Epithelial cell of esophagus (primary cell): ENCODE data around the gene AFDN.

Experiments used
- DNase-seq: peaks from one replicate; pipeline ENCODE4 v3.0.0; 2010; ENCODE audit warnings: low read depth
- H3K4me3 ChIP-seq: 2 replicates; pipeline ENCODE4 v1.5.1; 2011; ENCODE audit warnings: mild to moderate bottlenecking, low read length, control low read depth
- CTCF ChIP-seq: IDR thresholded peaks from 2 replicates; pipeline ENCODE4 v1.5.1; 2011; ENCODE audit warnings: low read depth, mild to moderate bottlenecking, low read length, control low read depth, inconsistent platforms; ENCODE audit not compliant: insufficient read depth; ENCODE audit errors: missing control alignments

AFDN gene

GRCh38 chr6:167858086-167858591 is 31.4 kb downstream of the AFDN start:
- H3K4me3 ChIP-seq = no peak overlapping the region
- no peak for TF ChIP-seq CTCF
- DNase-seq = no peak

- DNase-seq = no peak
- H3K4me3 ChIP-seq = no peak overlapping the region
- TF ChIP-seq CTCF = no peak
Observed at GRCh38 chr6:167858842-167859664, 32.3 kb downstream of the AFDN start.

GRCh38 chr6:167860550-167861226 is 34.0 kb downstream of the AFDN start:
- no peak for DNase-seq
- no peak overlapping the region for H3K4me3 ChIP-seq
- TF ChIP-seq CTCF = no peak

GRCh38 chr6:167861424-167861823 is 34.7 kb downstream of the AFDN start:
- H3K4me3 ChIP-seq = no peak overlapping the region
- TF ChIP-seq CTCF = no peak
- no peak for DNase-seq

GRCh38 chr6:167863897-167864296 is 37.2 kb downstream of the AFDN start:
- H3K4me3 ChIP-seq = no peak overlapping the region
- no peak for DNase-seq
- TF ChIP-seq CTCF = no peak

- no peak overlapping the region for H3K4me3 ChIP-seq
- DNase-seq = no peak
- no peak for TF ChIP-seq CTCF
Observed at GRCh38 chr6:167866642-167867041, 39.9 kb downstream of the AFDN start.

GRCh38 chr6:167870321-167870720 is 43.6 kb downstream of the AFDN start:
- no peak for TF ChIP-seq CTCF
- DNase-seq = no peak
- no peak overlapping the region for H3K4me3 ChIP-seq
